Endothelial cell of umbilical vein (primary cell): ENCODE results near the gene SIRPA. TPM values are rescaled to one million over a fixed set of nuclear protein-coding genes. Genes with fewer than 3 reads are reported as not detected.

Source experiments
- BruUV-seq: library from RNA; stranded (reverse); fragments of 400-500 nt; replicated peaks from 2 replicates; lab custom pipeline; 2021; lab: Mats Ljungman, UMichigan
- CTCF ChIA-PET: fragments of 300-600, 350-600 bp; sonication (Branson Sonifier 250); formaldehyde crosslinking; loops from one replicate; lab custom pipeline; 2021; ENCODE audit warnings: antibody characterized with exemption, inconsistent platforms; lab: Charles Lee
- POLR2A ChIA-PET: fragments of 300-600, 350-600 bp; sonication (Branson Sonifier 250); formaldehyde crosslinking; loops from one replicate; lab custom pipeline; 2021; ENCODE audit warnings: antibody characterized with exemption, inconsistent platforms; lab: Charles Lee
- DNase-seq: peaks from one replicate; pipeline ENCODE4 v3.0.0-alpha.2; 2011; ENCODE audit warnings: low read depth, low spot score
- FAIRE-seq: peaks from 2 replicates; lab custom pipeline; 2011; peaks lifted over from hg19 to GRCh38; lab: Jason Lieb, UNC
- H2AFZ ChIP-seq: 2 replicates; pipeline ENCODE4 v1.6.0; 2012; ENCODE audit warnings: low read depth, low read length, control low read depth, inconsistent platforms
- H3K27ac ChIP-seq: 2 replicates; pipeline ENCODE4 v1.5.1; 2011; ENCODE audit warnings: low read depth, mild to moderate bottlenecking, control low read depth, low read length, moderate library complexity; ENCODE audit not compliant: insufficient read depth
- H3K27me3 ChIP-seq, 2 experiments: 2 replicates each; pipeline versions ENCODE4 v1.6.0 to v1.6.1; 2011; ENCODE audit warnings: low read length in 2 of 2, mixed read lengths in 1 of 2; ENCODE audit not compliant: control insufficient read depth in 2 of 2, insufficient read depth in 2 of 2
- H3K36me3 ChIP-seq, 2 experiments: 2 replicates in 1 of 2; 3 replicates in 1 of 2; pipeline ENCODE4 v1.5.1; 2011; ENCODE audit warnings: low read length in 2 of 2, mild to moderate bottlenecking in 1 of 2, moderate library complexity in 1 of 2; ENCODE audit not compliant: control insufficient read depth in 2 of 2, insufficient read depth in 2 of 2; ENCODE audit errors: extremely low read depth in 1 of 2
- H3K4me1 ChIP-seq: 3 replicates; pipeline ENCODE4 v1.5.1; 2011; ENCODE audit warnings: mild to moderate bottlenecking, low read length; ENCODE audit not compliant: control insufficient read depth, insufficient read depth; ENCODE audit errors: extremely low read depth
- H3K4me2 ChIP-seq: 2 replicates; pipeline ENCODE4 v1.6.1; 2011; ENCODE audit warnings: low read length, control low read depth, mixed read lengths; ENCODE audit not compliant: insufficient read depth
- H3K4me3 ChIP-seq, 3 experiments: fragments of 200-600 bp in 1 of 3; sonication (generic), shearing (Covaris generic) in 1 of 3; replicated peaks in 1 of 3; 2 replicates each; pipeline ENCODE4 v1.5.1; 2011 to 2016; ENCODE audit warnings: control low read depth in 3 of 3, low read length in 3 of 3, mild to moderate bottlenecking in 2 of 3, inconsistent platforms in 1 of 3, low read depth in 1 of 3, moderate library complexity in 1 of 3; ENCODE audit not compliant: insufficient read depth in 1 of 3
- H3K79me2 ChIP-seq: 2 replicates; pipeline ENCODE4 v1.6.0; 2012; ENCODE audit warnings: low read length, inconsistent platforms; ENCODE audit not compliant: control insufficient read depth, insufficient read depth
- H3K9ac ChIP-seq: replicated peaks from 2 replicates; pipeline ENCODE3; 2011; ENCODE audit warnings: low read length, control low read depth; ENCODE audit not compliant: insufficient read depth; ENCODE audit errors: extremely low read depth
- H3K9me1 ChIP-seq: replicated peaks from 3 replicates; pipeline ENCODE4 v1.6.0; 2011; ENCODE audit warnings: mild to moderate bottlenecking, low read length; ENCODE audit not compliant: control insufficient read depth, insufficient read depth; ENCODE audit errors: extremely low read depth
- H3K9me3 ChIP-seq: replicated peaks from 2 replicates; pipeline ENCODE4 v1.5.1; 2012; ENCODE audit warnings: low read length, inconsistent platforms; ENCODE audit not compliant: control insufficient read depth, insufficient read depth
- H4K20me1 ChIP-seq: replicated peaks from 2 replicates; pipeline ENCODE3; 2011; ENCODE audit warnings: mild to moderate bottlenecking, low read length; ENCODE audit not compliant: control insufficient read depth, insufficient read depth; ENCODE audit errors: extremely low read depth
- CTCF ChIP-seq, 2 donors: IDR thresholded peaks; 1 replicate in 1 of 2; 2 replicates in 1 of 2; pipeline ENCODE4 v1.5.1; 2011; ENCODE audit warnings: low read length in 2 of 2, mild to moderate bottlenecking in 2 of 2, moderate library complexity in 2 of 2, control low read depth in 1 of 2, inconsistent platforms in 1 of 2, low read depth in 1 of 2; ENCODE audit not compliant: insufficient read depth in 1 of 2; ENCODE audit errors: extremely low read depth in 1 of 2
- EZH2 ChIP-seq: IDR thresholded peaks from 2 replicates; pipeline ENCODE4 v1.6.1; 2012; ENCODE audit warnings: borderline replicate concordance, low read depth, mild to moderate bottlenecking, moderate library complexity, low read length, inconsistent platforms; ENCODE audit not compliant: severe bottlenecking
- FOS ChIP-seq: IDR thresholded peaks from 2 replicates; pipeline ENCODE4 v1.6.1; 2011; ENCODE audit warnings: mild to moderate bottlenecking, low read length, moderate library complexity, borderline replicate concordance; ENCODE audit not compliant: insufficient read depth
- GATA2 ChIP-seq: IDR thresholded peaks from 2 replicates; pipeline ENCODE4 v1.7.0; 2011; ENCODE audit warnings: low read depth, mild to moderate bottlenecking, moderate library complexity, mixed read lengths, low read length; ENCODE audit not compliant: insufficient read length, insufficient read depth
- JUN ChIP-seq: IDR thresholded peaks from 2 replicates; pipeline ENCODE4 v1.6.1; 2011; ENCODE audit warnings: borderline replicate concordance, low read depth; ENCODE audit not compliant: insufficient read length, insufficient read depth
- MAX ChIP-seq: IDR thresholded peaks from 2 replicates; pipeline ENCODE4 v1.6.1; 2011; ENCODE audit not compliant: insufficient read depth, insufficient read length
- MYC ChIP-seq: IDR thresholded peaks from one replicate; pipeline ENCODE4 v1.6.1; 2011; ENCODE audit warnings: mild to moderate bottlenecking, low read depth, low read length
- POLR2A ChIP-seq: IDR thresholded peaks from 2 replicates; pipeline ENCODE4 v1.6.1; 2012; ENCODE audit warnings: low read depth, mild to moderate bottlenecking, control low read depth, low read length
- POLR2AphosphoS5 ChIP-seq: IDR thresholded peaks from 2 replicates; pipeline ENCODE4 v1.6.1; 2012; ENCODE audit warnings: low read depth, mild to moderate bottlenecking, control low read depth, low read length, moderate library complexity; ENCODE audit not compliant: insufficient read depth
- dilution Hi-C: fragments of 300-500 bp; cut with MboI; formaldehyde crosslinking; loops from one replicate; pipeline ENCODE4 v1.15.0; 2019; ENCODE audit warnings: low sequenced_read_pairs; ENCODE audit not compliant: extremely low pct_ligation_motif_present
- intact Hi-C: fragments of 100-400 bp; cut with micrococcal nuclease; formaldehyde crosslinking; loops from one replicate; pipeline ENCODE4 v1.10.0; 2022
- polyA plus RNA-seq, 4 experiments: library from polyadenylated mRNA; depleted of rRNA in 3 of 4; stranded (reverse) in 3 of 4; unstranded in 1 of 4; fragments of >200 nt; gene quantifications; 2 replicates each; pipeline versions ENCODE4 v1.2.1 to v1.2.3, GENCODE V29; 2011 to 2012; ENCODE audit warnings: missing spikeins in 1 of 4
- total RNA-seq: library from RNA; stranded (reverse); gene quantifications from 2 replicates; pipeline ENCODE4 v1.2.3, GENCODE V29; 2021

The SIRPA gene
- total and polyA plus RNA-seq, 2 donors (not counting 3 experiments of a cell fraction or from before 2014, with no cell fraction given), result 29.9 to 59.2 TPM

- TF ChIP-seq GATA2, result no peak
- no peak for TF ChIP-seq CTCF (IDR thresholded peaks at IDR 0.05; ENCODE audit: extremely low read depth in 1 of 2, insufficient read depth in 1 of 2, low read depth in 1 of 2, low read length in 2 of 2)
- TF ChIP-seq MAX, result no peak
- TF ChIP-seq EZH2, result no peak
- no peak for TF ChIP-seq POLR2A
- no peak for TF ChIP-seq POLR2AphosphoS5
- TF ChIP-seq MYC, result no peak
- TF ChIP-seq FOS, result no peak
- no peak for TF ChIP-seq JUN
- BruUV-seq, result no TSS peak
- H3K9me1 ChIP-seq, result no peaks in the 10 kb centered on the region
- H3K9me3 ChIP-seq, result no peaks in the 10 kb centered on the region
- no peaks in the 10 kb centered on the region for H4K20me1 ChIP-seq
- H3K4me1 ChIP-seq, result no peaks in the 10 kb centered on the region
- ChIA-PET CTCF (interaction anchor here (0.9 to 1.1 kb wide), 2 partner anchors 133 kb away, joined by 3 to 4 read pairs; no protein-coding TSS in a partner anchor), POLR2A (no interaction called here)
- no peak overlapping the region for H2AFZ ChIP-seq
- dilution Hi-C loops, result no loop called here
- FAIRE-seq (no peak), DNase-seq (no peak)
- H3K36me3 ChIP-seq, result peaks cover 0 to 3% of the 10 kb centered on the region in 2 experiments
- no peak overlapping the region for H3K27ac ChIP-seq
- H3K4me3 ChIP-seq, result no peak overlapping the region
- H3K27me3 ChIP-seq, result no peaks in the 10 kb centered on the region
- no peak overlapping the region for H3K4me2 ChIP-seq
- H3K79me2 ChIP-seq, result no peaks in the 10 kb centered on the region
- no peak overlapping the region for H3K9ac ChIP-seq
- intact Hi-C loops, result no loop called here
Measured at GRCh38 chr20:1934721-1935573, 39.7 kb downstream of the SIRPA start.
